Measurements from ENCODE around the gene SHPK. TPM values are rescaled to one million over a fixed set of nuclear protein-coding genes. Genes with fewer than 3 reads are reported as not detected.

The SHPK gene
- 13.0 and 29.8 TPM in 2 replicates for total RNA-seq (2011; cell fraction: chromatin; rRNA removed; ENCODE audit: low replicate concordance)
- 18.3 and 19.6 TPM in 2 replicates for total RNA-seq (2011; cell fraction: nucleolus; rRNA removed)
- 12.8 and 15.2 TPM in 2 replicates for total RNA-seq (2011; cell fraction: nucleoplasm; rRNA removed)
- total RNA-seq (2014; rRNA removed) (16.3 and 20.2 TPM in 2 replicates), total RNA-seq (2014; rRNA removed; fragmentation: Illumina TruSeq; extraction: Trizol) (7.2 and 10.0 TPM in 2 replicates), total RNA-seq (2015; rRNA removed; fragmentation: Illumina TruSeq; extraction: Trizol) (11.8 and 12.3 TPM in 2 replicates), total RNA-seq (2021) (14.2 and 14.9 TPM in 2 replicates), polyA plus RNA-seq (2011; rRNA removed) (12.6 and 13.1 TPM in 2 replicates), polyA plus RNA-seq (2014; fragmentation: Illumina TruSeq; extraction: Trizol) (12.2 and 12.8 TPM in 2 replicates), polyA plus RNA-seq (2014; fragmentation: Nextera tagmentation; extraction: Ambion mirVana) (1 to 10 TPM; 2.5 to 2.6 TPM), polyA plus RNA-seq (2014; rRNA removed) (10.5 and 11.2 TPM in 2 replicates), polyA minus RNA-seq (2011; rRNA and poly(A)+ RNA removed) (13.5 and 19.8 TPM in 2 replicates), Bru-seq, nascent RNA (percentile 65 among the genes with signal in this experiment), BruChase-seq, experiment 1, labeled RNA remaining after a 2-hour chase (percentile 79 among the genes with signal in this experiment), BruChase-seq, experiment 2, labeled RNA remaining after a 6-hour chase (percentile 83 among the genes with signal in this experiment)
- 17.7 and 23.1 TPM in 2 replicates for polyA plus RNA-seq (2011; cell fraction: cytosol; rRNA removed)
- polyA plus RNA-seq (2011; cell fraction: nucleus; rRNA removed) = 5.7 and 9.0 TPM in 2 replicates
- 9.8 and 10.4 TPM in 2 replicates for polyA plus RNA-seq (2012)
- 15.0 and 15.7 TPM in 2 replicates for polyA minus RNA-seq (2011; cell fraction: cytosol; rRNA and poly(A)+ RNA removed)
- polyA minus RNA-seq (2011; cell fraction: nucleus; rRNA and poly(A)+ RNA removed) = 4.7 and 6.9 TPM in 2 replicates
- long read RNA-seq, experiment 1, transcript SHPK-201 (7 exons, 3,838 nt) = major isoform, 60 of 112 reads
- long read RNA-seq, experiment 1, partial matches to known transcripts = 26 of 112 reads
- long read RNA-seq, experiment 1, other reads (novel, unspliced or antisense) = 26 of 112 reads
- long read RNA-seq, experiment 2, transcript SHPK-201 (7 exons, 3,838 nt) = major isoform, 13 of 21 reads
- long read RNA-seq, experiment 2, partial matches to known transcripts = 1 of 21 reads
- long read RNA-seq, experiment 2, other reads (novel, unspliced or antisense) = 7 of 21 reads
- long read RNA-seq, experiment 3, partial matches to known transcripts = 2 of 4 reads
- long read RNA-seq, experiment 3, other reads (novel, unspliced or antisense) = 0 of 4 reads

GRCh38 chr17:3636154-3636907 is at the start of gene SHPK, which contains the start of gene CTNS:
Gene SHPK, minus strand, starts transcription at chr17:3636250. Its CDS starts 31 bp downstream, at chr17:3636219.
Gene CTNS, plus strand, starts transcription at chr17:3636760. Its CDS starts 3,447 bp downstream, at chr17:3640207.
- WGBS (ENCODE audit: insufficient coverage, low coverage, missing lambda C conversion rate) = 1% methylated on average over 34 of the region's 68 CpGs
- peak; percentile 97 for ATAC-seq
- peak; percentile 92 to 96 (median 95) for DNase-seq (ENCODE audit: extremely low read depth in 1 of 4, low spot score in 3 of 4)
- Histone ChIP-seq H2AFZ (ENCODE audit: low read depth, low read length) (peak within 1 kb of the TSS; percentile 98), H3K27ac (ENCODE audit: extremely low read depth, low read depth, low read length) (peak within 1 kb of the TSS; percentile 66), H3K4me2 (ENCODE audit: insufficient read depth, low read length) (peak within 1 kb of the TSS; percentile 75), H4K20me1 (replicated peaks; ENCODE audit: control insufficient read depth, insufficient read depth, low read length) (no peaks in the 10 kb centered on the region), H3K4me1 (replicated peaks in 1 of 2; ENCODE audit: control insufficient read depth in 2 of 2, insufficient read depth in 2 of 2, low read length in 2 of 2) (peaks cover 16 to 28% of the 10 kb centered on the region in 2 experiments), H3K36me3 (ENCODE audit: control insufficient read depth, insufficient read depth, low read length) (peaks cover 11% of the 10 kb centered on the region; the same call in 2 of the 3 replicates), H3K9ac (ENCODE audit: insufficient read depth in 1 of 2, low read depth in 2 of 2, low read length in 2 of 2) (peak within 1 kb of the TSS; percentile 72 to 94), H3K9me3 (replicated peaks; ENCODE audit: control insufficient read depth, insufficient read depth, low read depth, low read length) (no peaks in the 10 kb centered on the region), H3K27me3 (ENCODE audit: control insufficient read depth in 2 of 2, insufficient read depth in 2 of 2, low read length in 2 of 2) (no peaks in the 10 kb centered on the region), H3K79me2 (ENCODE audit: control insufficient read depth, insufficient read depth, low read length) (peaks cover 20% of the 10 kb centered on the region), H3K4me3 (peak within 1 kb of the TSS; percentile 63), H3K9me1 (ENCODE audit: control insufficient read depth, insufficient read depth, low read length) (no peaks in the 10 kb centered on the region)
- ChIA-PET CTCF (ENCODE audit: low intra/inter-chr PET ratio) (no interaction called here), POLR2A (interaction anchor here (0.5 to 1.0 kb wide), 6 partner anchors 9 to 1960 kb away, joined by 3 to 7 read pairs (median 4); no protein-coding TSS in a partner anchor)
- no TSS peak for BruUV-seq (replicated peaks)
- FAIRE-seq = peak; percentile 75
- in situ Hi-C loops (cut with MboI) = no loop called here
- intact Hi-C loops (cut with micrococcal nuclease) = loop anchor here (5.0 kb wide), 1 partner anchor 34 kb away; no protein-coding TSS in a partner anchor
- TF ChIP-seq POLR2AphosphoS2 (IDR thresholded peaks at IDR 0.05; ENCODE audit: low read length) (no peak), BRCA1 (IDR thresholded peaks at IDR 0.05) (no peak), BRCA1 (CRISPR knock-in tag; IDR thresholded peaks at IDR 0.05) (no peak), HNRNPH1 (optimal IDR thresholded peaks at IDR 0.05; ENCODE audit: low read depth, low read length) (no peak), TBP (optimal IDR thresholded peaks at IDR 0.05; ENCODE audit: low read depth, low read length) (peak; percentile 35), BACH1 (tag; IDR thresholded peaks at IDR 0.05) (no peak), ZNF165 (CRISPR knock-in tag; IDR thresholded peaks at IDR 0.05; ENCODE audit: borderline replicate concordance) (no peak), ELK1 (CRISPR knock-in tag; IDR thresholded peaks at IDR 0.05) (no peak), MAFK (IDR thresholded peaks at IDR 0.05; ENCODE audit: low read length) (no peak), EHMT2 (IDR thresholded peaks at IDR 0.05) (no peak), E2F3 (CRISPR knock-in tag; IDR thresholded peaks at IDR 0.05) (no peak), ZNF224 (CRISPR knock-in tag; IDR thresholded peaks at IDR 0.05) (no peak), ESRRB (CRISPR knock-in tag; IDR thresholded peaks at IDR 0.05; ENCODE audit: borderline replicate concordance) (no peak), TRIM28 (IDR thresholded peaks at IDR 0.05) (no peak), ZNF146 (CRISPR knock-in tag; IDR thresholded peaks at IDR 0.05; ENCODE audit: unreplicated experiment) (no peak), SIX5 (IDR thresholded peaks at IDR 0.05; ENCODE audit: borderline replicate concordance in 1 of 2, insufficient read depth in 1 of 2, low read depth in 1 of 2, low read length in 2 of 2) (peak; percentile 72 to 73)
- TF ChIP-seq, protein P1, sequence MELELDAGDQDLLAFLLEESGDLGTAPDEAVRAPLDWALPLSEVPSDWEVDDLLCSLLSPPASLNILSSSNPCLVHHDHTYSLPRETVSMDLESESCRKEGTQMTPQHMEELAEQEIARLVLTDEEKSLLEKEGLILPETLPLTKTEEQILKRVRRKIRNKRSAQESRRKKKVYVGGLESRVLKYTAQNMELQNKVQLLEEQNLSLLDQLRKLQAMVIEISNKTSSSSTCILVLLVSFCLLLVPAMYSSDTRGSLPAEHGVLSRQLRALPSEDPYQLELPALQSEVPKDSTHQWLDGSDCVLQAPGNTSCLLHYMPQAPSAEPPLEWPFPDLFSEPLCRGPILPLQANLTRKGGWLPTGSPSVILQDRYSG (tag; conservative IDR thresholded peaks at IDR 0.05; ENCODE audit: low read depth) = no peak

All from K562 (cell line).